Body of pancreas (tissue), 4 donors: Measurements from ENCODE around the gene MGLL. TPM values are rescaled to one million over a fixed set of nuclear protein-coding genes. Genes with fewer than 3 reads are reported as not detected.

Experiments used
- ATAC-seq: fragments of 150-250 bp; one replicate; pipeline ENCODE4 v1.9.1; 2016
- DNase-seq, 4 donors: peaks; one replicate each; pipeline ENCODE4 v3.0.0-alpha.2; 2019
- H3K27ac ChIP-seq, 4 donors: fragments of 200-600 bp; sonication (generic); 1 replicate in 3 of 4; 2 replicates in 1 of 4; pipeline versions ENCODE4 v1.5.1 to v1.6.1; 2016 to 2019; ENCODE audit warnings: mild to moderate bottlenecking in 1 of 4, mixed read lengths in 1 of 4, moderate library complexity in 1 of 4
- H3K27me3 ChIP-seq, 2 donors: fragments of 200-600 bp; sonication (generic); one replicate each; pipeline ENCODE4 v1.6.0; 2016; ENCODE audit warnings: mild to moderate bottlenecking in 1 of 2
- H3K36me3 ChIP-seq, 2 donors: fragments of 200-600 bp; sonication (generic); replicated peaks in 1 of 2; 2 replicates each; pipeline ENCODE4 v1.5.1; 2016; ENCODE audit warnings: low read depth in 2 of 2; ENCODE audit not compliant: insufficient read depth in 1 of 2
- H3K4me1 ChIP-seq: fragments of 200-600 bp; sonication (generic); one replicate; pipeline ENCODE4 v1.6.0; 2016
- H3K4me3 ChIP-seq, 2 donors: fragments of 200-600 bp; sonication (generic); 1 replicate in 1 of 2; 2 replicates in 1 of 2; pipeline ENCODE4 v1.5.1; 2016 to 2019
- H3K9me3 ChIP-seq, 3 donors: fragments of 200-600 bp; sonication (generic); 1 replicate in 2 of 3; 2 replicates in 1 of 3; pipeline ENCODE4 v1.5.1; 2016
- POLR2A ChIP-seq, 3 donors: fragments of 450-650 bp; IDR thresholded peaks; one replicate each; pipeline ENCODE4 v1.6.1; 2016; ENCODE audit warnings: antibody characterized with exemption in 3 of 3, mild to moderate bottlenecking in 2 of 3
- WGBS, 2 donors: methylation state at CpG; one replicate each; pipeline ENCODE4 v1.1.5; 2017; 5-methylcytosine and 5-hydroxymethylcytosine counted together
- intact Hi-C: fragments of 100-400 bp; cut with DNase I; formaldehyde crosslinking; loops from one replicate; pipeline ENCODE4 v1.15.1; 2023
- total RNA-seq, 2 donors: library from RNA; depleted of rRNA; stranded (reverse); fragments of >200 nt; gene quantifications; one replicate each; pipeline ENCODE4 v1.1.0, GENCODE V29; 2016
- TF ChIP-seq, protein P1 (sequence below), 7 experiments: fragments of 450-650 bp in 4 of 7; fragments of 200-600 bp in 3 of 7; sonication (generic) in 3 of 7; IDR thresholded peaks; one replicate each; pipeline ENCODE4 v1.5.1; 2016 to 2019; ENCODE audit warnings: antibody characterized with exemption in 7 of 7

MGLL gene
- total RNA-seq, 2 donors from 2014 or later, result 14.8 to 20.2 TPM

DNA sequence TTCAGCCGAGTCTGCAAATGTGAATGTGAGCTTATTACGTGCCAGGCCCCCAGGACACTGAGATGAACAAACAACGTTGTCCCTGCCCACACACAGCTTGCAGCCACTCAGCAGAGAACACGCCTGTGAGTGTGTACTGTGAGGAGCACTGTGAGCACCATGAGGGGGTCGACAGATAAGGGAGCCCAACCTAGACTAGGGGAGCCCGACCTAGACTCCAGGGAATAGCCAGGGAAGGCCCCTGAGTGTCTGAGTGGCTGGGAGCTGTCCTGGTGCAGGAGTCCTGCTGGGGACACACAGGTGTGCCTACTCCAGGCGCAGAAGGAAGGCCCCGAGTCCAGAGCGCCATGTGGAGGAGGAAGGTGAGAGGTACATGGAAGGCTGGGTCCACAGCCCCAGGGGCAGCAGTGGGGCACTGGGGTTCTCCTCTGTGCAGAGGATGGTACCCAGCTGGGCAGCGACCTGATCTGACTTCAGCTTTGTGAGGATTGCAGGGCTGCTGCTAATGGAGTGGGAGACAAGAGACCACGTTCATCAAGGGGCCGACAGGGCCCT, 36.5 kb downstream of the MGLL start:
- no peak overlapping the region for H3K27ac ChIP-seq
- H3K9me3 ChIP-seq, result no peaks in the 10 kb centered on the region
- H3K4me3 ChIP-seq, result no peak overlapping the region
- H3K36me3 ChIP-seq, result no peaks in the 10 kb centered on the region
- intact Hi-C loops, result no loop called here
- ATAC-seq (no peak), DNase-seq (no peak)
- 56 to 67% methylated on average over 8 to 12 of the region's 12 CpGs for WGBS, 2 donors
- TF ChIP-seq, protein P1, sequence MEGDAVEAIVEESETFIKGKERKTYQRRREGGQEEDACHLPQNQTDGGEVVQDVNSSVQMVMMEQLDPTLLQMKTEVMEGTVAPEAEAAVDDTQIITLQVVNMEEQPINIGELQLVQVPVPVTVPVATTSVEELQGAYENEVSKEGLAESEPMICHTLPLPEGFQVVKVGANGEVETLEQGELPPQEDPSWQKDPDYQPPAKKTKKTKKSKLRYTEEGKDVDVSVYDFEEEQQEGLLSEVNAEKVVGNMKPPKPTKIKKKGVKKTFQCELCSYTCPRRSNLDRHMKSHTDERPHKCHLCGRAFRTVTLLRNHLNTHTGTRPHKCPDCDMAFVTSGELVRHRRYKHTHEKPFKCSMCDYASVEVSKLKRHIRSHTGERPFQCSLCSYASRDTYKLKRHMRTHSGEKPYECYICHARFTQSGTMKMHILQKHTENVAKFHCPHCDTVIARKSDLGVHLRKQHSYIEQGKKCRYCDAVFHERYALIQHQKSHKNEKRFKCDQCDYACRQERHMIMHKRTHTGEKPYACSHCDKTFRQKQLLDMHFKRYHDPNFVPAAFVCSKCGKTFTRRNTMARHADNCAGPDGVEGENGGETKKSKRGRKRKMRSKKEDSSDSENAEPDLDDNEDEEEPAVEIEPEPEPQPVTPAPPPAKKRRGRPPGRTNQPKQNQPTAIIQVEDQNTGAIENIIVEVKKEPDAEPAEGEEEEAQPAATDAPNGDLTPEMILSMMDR (IDR thresholded peaks at IDR 0.05), result no peak
- H3K27me3 ChIP-seq, result no peaks in the 10 kb centered on the region
- H3K4me1 ChIP-seq, result peaks cover 43% of the 10 kb centered on the region

DNA sequence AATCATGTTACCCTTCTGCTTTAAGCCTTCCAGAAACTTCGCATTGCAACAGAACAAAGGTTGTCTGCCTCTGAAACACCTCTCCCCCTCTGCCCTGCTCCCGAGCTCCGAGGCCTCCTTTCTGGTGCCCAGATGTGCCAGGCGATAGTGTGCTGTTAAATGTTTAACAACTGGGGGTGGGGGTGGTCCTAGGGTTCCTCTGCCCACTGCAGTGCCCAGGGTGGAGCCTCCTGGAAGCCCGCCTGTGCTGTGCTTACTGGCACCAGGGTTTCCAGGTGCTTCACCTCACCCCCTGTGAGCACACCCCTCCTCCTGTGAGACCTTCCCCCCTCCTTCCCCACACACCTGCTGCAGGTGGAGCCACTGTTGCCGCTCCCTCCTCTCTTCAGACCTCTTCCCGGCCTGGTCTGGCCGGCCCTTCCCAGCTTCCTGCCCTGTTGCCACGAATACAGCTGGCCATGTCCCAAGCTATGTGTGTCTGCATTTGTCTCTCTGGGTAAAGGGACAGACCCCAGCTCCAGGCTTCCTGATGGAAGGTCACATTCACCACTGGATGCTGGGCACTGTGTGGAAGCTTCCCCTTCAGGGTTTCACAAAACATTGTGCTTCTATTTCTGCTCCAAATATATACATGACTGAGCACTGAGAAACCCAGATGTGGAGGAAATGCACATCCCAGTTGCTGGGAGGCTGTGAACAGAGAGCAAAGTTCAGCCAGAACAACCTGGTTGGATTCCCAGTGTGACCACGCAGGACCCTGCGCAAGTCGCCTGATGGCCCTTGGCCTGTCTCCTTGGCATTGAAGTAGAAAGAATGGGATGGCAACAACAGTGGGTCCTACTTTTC, 37.2 kb downstream of the MGLL start:
- no peak for ATAC-seq
- H3K36me3 ChIP-seq, result no peaks in the 10 kb centered on the region
- peaks cover 48% of the 10 kb centered on the region for H3K4me1 ChIP-seq
- WGBS, 2 donors, result 47 to 53% methylated on average over 11 of the region's 12 CpGs
- TF ChIP-seq POLR2A (IDR thresholded peaks at IDR 0.05), result no peak
- TF ChIP-seq, protein P1 (IDR thresholded peaks at IDR 0.05), result no peak
- no peak overlapping the region for H3K27ac ChIP-seq
- intact Hi-C loops, result no loop called here
- no peak overlapping the region for H3K4me3 ChIP-seq
- H3K9me3 ChIP-seq, result no peaks in the 10 kb centered on the region
- H3K27me3 ChIP-seq, result no peaks in the 10 kb centered on the region
- DNase-seq, result peak in 2 of 4 donors; percentile 27 to 65

DNA sequence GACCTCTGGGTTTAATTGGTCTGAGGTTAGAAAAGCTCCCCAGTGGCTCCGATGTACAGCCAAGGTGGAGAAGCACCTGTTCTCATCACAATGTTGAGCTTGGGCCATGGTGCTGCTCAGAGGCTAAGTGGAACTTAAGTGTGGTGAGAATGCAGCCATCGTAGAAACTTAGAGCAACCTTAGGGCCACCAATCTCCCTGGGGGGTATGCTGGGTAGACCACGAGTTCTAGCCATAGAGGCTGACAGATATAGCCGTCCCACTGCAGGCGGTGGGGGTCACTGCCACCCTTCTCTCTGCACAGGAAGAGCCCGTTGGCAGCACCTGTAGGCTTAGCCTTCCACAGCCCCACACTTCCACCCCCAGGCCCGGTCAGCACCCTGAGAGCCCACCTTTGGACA, 38.0 kb downstream of the MGLL start:
- no peaks in the 10 kb centered on the region for H3K9me3 ChIP-seq
- no peaks in the 10 kb centered on the region for H3K36me3 ChIP-seq
- TF ChIP-seq, protein P1 (IDR thresholded peaks at IDR 0.05), result no peak
- TF ChIP-seq POLR2A (IDR thresholded peaks at IDR 0.05), result no peak
- H3K27me3 ChIP-seq, result no peaks in the 10 kb centered on the region
- peaks cover 49% of the 10 kb centered on the region for H3K4me1 ChIP-seq
- intact Hi-C loops, result no loop called here
- no peak overlapping the region for H3K4me3 ChIP-seq
- ATAC-seq (no peak), DNase-seq (no peak)
- whole genome bisulfite sequencing, 2 donors, result 75 to 86% methylated on average over 2 to 7 of the region's 7 CpGs
- no peak overlapping the region for H3K27ac ChIP-seq

DNA sequence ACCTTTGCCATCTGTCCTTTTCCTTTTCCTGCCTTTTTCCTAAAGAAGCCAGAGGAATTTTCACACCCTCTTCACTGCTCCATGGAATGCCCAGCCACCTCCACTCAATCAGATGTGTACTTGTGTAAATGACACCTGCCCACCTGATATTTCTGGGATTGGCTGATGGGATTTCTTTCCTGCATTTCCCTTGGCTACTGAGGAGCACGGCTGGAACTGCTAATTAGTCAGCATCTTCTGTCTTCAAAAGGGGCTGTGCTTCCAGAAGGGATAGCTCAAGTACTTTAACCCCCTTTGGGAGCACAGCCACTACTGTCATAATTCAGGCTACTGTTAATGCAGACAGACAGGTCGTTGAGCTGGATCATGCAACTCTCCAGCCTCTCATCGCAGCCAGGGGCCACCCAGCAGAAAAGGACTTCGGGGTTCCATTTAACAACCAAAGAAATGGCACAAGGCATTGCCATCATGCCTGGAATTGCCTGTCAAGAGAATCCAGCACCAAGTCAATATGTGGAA, 38.6 kb downstream of the MGLL start:
- Histone ChIP-seq H3K27me3 (no peaks in the 10 kb centered on the region), H3K27ac (no peak overlapping the region), H3K4me1 (peaks cover 49% of the 10 kb centered on the region), H3K9me3 (no peaks in the 10 kb centered on the region), H3K4me3 (no peak overlapping the region), H3K36me3 (no peaks in the 10 kb centered on the region)
- intact Hi-C loops, result no loop called here
- DNase-seq, result no peak
- no peak for TF ChIP-seq POLR2A (IDR thresholded peaks at IDR 0.05)
- TF ChIP-seq, protein P1 (IDR thresholded peaks at IDR 0.05), result no peak
- no peak for ATAC-seq
- 70 to 83% methylated on average over 4 of the region's 4 CpGs for WGBS, 2 donors
